SK-N-SH (cell line): ENCODE data around the gene SLCO2B1. TPM values are rescaled to one million over a fixed set of nuclear protein-coding genes. Genes with fewer than 3 reads are reported as not detected.

Experiments
- CTCF ChIA-PET: fragments of 300-600, 350-600 bp; formaldehyde crosslinking; extraction: SDS; loops from one replicate; lab custom pipeline; 2021; lab: Yijun Ruan, JAX
- POLR2A ChIA-PET: fragments of 350-600 bp; sonication (Branson Sonifier 250); formaldehyde crosslinking; extraction: SDS; loops from one replicate; lab custom pipeline; 2020; ENCODE audit warnings: antibody characterized with exemption, inconsistent platforms; lab: Yijun Ruan, JAX
- DNase-seq: peaks from one replicate; pipeline ENCODE4 v3.0.0; 2012
- H2AFZ ChIP-seq: fragments of 200-600 bp; sonication (generic); 2 replicates; pipeline ENCODE4 v1.8.1; 2016; ENCODE audit warnings: antibody characterized with exemption, mild to moderate bottlenecking, low read depth
- H3F3A ChIP-seq: fragments of 200-600 bp; sonication (generic); replicated peaks from 2 replicates; pipeline ENCODE3; 2016; ENCODE audit warnings: antibody characterized with exemption, mild to moderate bottlenecking; ENCODE audit not compliant: insufficient read depth
- H3K27ac ChIP-seq, 2 experiments: fragments of 200-500 bp in 1 of 2; fragments of 200-600 bp in 1 of 2; sonication (Bioruptor generic) in 1 of 2; sonication (generic), shearing (Covaris generic) in 1 of 2; 2 replicates each; pipeline versions ENCODE4 v1.5.1 to v1.6.1; 2014 to 2016; ENCODE audit warnings: low read depth in 2 of 2, inconsistent platforms in 1 of 2, low read length in 1 of 2, mild to moderate bottlenecking in 1 of 2, mixed read lengths in 1 of 2
- H3K27me3 ChIP-seq: fragments of 200-600 bp; sonication (generic), shearing (Covaris generic); 2 replicates; pipeline ENCODE4 v1.6.1; 2016; ENCODE audit warnings: mixed run types; ENCODE audit not compliant: insufficient read depth
- H3K36me3 ChIP-seq, 2 experiments: fragments of 200-500 bp in 1 of 2; fragments of 200-600 bp in 1 of 2; sonication (Bioruptor generic) in 1 of 2; sonication (generic) in 1 of 2; replicated peaks in 1 of 2; 2 replicates each; pipeline versions ENCODE3 to v1.5.1; 2014 to 2016; ENCODE audit warnings: low read length in 1 of 2, mild to moderate bottlenecking in 1 of 2; ENCODE audit not compliant: insufficient read depth in 2 of 2, control insufficient read depth in 1 of 2
- H3K4me1 ChIP-seq, 2 experiments: fragments of 200-500 bp in 1 of 2; fragments of 200-600 bp in 1 of 2; sonication (Bioruptor generic) in 1 of 2; sonication (generic), shearing (Covaris generic) in 1 of 2; 2 replicates each; pipeline versions ENCODE4 v1.5.1 to v1.6.1; 2014 to 2016; ENCODE audit warnings: low read depth in 1 of 2, low read length in 1 of 2, mixed run types in 1 of 2; ENCODE audit not compliant: insufficient read depth in 2 of 2, control insufficient read depth in 1 of 2
- H3K4me2 ChIP-seq: fragments of 200-600 bp; sonication (generic), shearing (Covaris generic); 2 replicates; pipeline ENCODE4 v1.6.1; 2017; ENCODE audit warnings: mixed run types
- H3K4me3 ChIP-seq, 2 experiments: fragments of 200-500 bp in 1 of 2; fragments of 200-600 bp in 1 of 2; sonication (Bioruptor generic) in 1 of 2; sonication (generic), shearing (Covaris generic) in 1 of 2; 2 replicates each; pipeline versions ENCODE4 v1.5.1 to v1.8.1; 2014 to 2016; ENCODE audit warnings: low read depth in 2 of 2, inconsistent platforms in 1 of 2, low read length in 1 of 2, mild to moderate bottlenecking in 1 of 2, mixed read lengths in 1 of 2, moderate library complexity in 1 of 2
- H3K79me2 ChIP-seq: fragments of 200-600 bp; sonication (generic); 2 replicates; pipeline ENCODE4 v1.8.1; 2017; ENCODE audit warnings: mild to moderate bottlenecking; ENCODE audit not compliant: insufficient read depth
- H3K9ac ChIP-seq: fragments of 200-600 bp; sonication (generic); 2 replicates; pipeline ENCODE4 v1.6.1; 2017; ENCODE audit warnings: mixed run types
- H3K9me2 ChIP-seq: fragments of 200-600 bp; sonication (generic); 2 replicates; pipeline ENCODE4 v1.6.1; 2017; ENCODE audit warnings: mixed run types
- H3K9me3 ChIP-seq: fragments of 200-600 bp; sonication (generic); 2 replicates; pipeline ENCODE4 v1.6.1; 2017; ENCODE audit warnings: mixed run types, mild to moderate bottlenecking, moderate library complexity
- H4K20me1 ChIP-seq: fragments of 200-600 bp; sonication (generic); 2 replicates; pipeline ENCODE4 v1.6.1; 2017; ENCODE audit warnings: mild to moderate bottlenecking, mixed run types; ENCODE audit not compliant: insufficient read depth
- ELF1 ChIP-seq: IDR thresholded peaks from 2 replicates; pipeline ENCODE4 v1.4.0; 2012
- FOSL2 ChIP-seq: IDR thresholded peaks from 2 replicates; pipeline ENCODE4 v1.4.0; 2012; ENCODE audit warnings: low read depth, mild to moderate bottlenecking, moderate library complexity, borderline replicate concordance
- GATA2 ChIP-seq: sonication (generic); formaldehyde crosslinking; IDR thresholded peaks from 2 replicates; pipeline ENCODE4 v1.5.0; 2020; ENCODE audit warnings: mild to moderate bottlenecking, missing genetic modification reagents
- JUND ChIP-seq: IDR thresholded peaks from 2 replicates; pipeline ENCODE4 v1.4.0; 2012
- MAX ChIP-seq: IDR thresholded peaks from 2 replicates; pipeline ENCODE4 v1.4.0; 2012; ENCODE audit warnings: low read depth
- MEF2A ChIP-seq: IDR thresholded peaks from 2 replicates; pipeline ENCODE4 v1.4.0; 2012; ENCODE audit warnings: low read depth, borderline replicate concordance
- PBX3 ChIP-seq: IDR thresholded peaks from 2 replicates; pipeline ENCODE4; 2012
- POLR2AphosphoS5 ChIP-seq: IDR thresholded peaks from 2 replicates; pipeline ENCODE4 v1.6.1; 2012; ENCODE audit warnings: low read depth, low read length
- RCOR1 ChIP-seq: fragments of 150-350 bp; IDR thresholded peaks from 2 replicates; pipeline ENCODE4 v1.6.1; 2017; ENCODE audit warnings: antibody characterized with exemption, low read length
- REST ChIP-seq: IDR thresholded peaks from 2 replicates; pipeline ENCODE4 v1.6.1; 2012; ENCODE audit warnings: mild to moderate bottlenecking, low read depth, low read length, moderate library complexity
- RXRA ChIP-seq: IDR thresholded peaks from 2 replicates; pipeline ENCODE4 v1.4.0; 2012; ENCODE audit warnings: low read depth, mild to moderate bottlenecking, borderline replicate concordance
- TAF1 ChIP-seq: IDR thresholded peaks from 2 replicates; pipeline ENCODE4 v1.6.1; 2012; ENCODE audit warnings: low read depth, mild to moderate bottlenecking, low read length, moderate library complexity, borderline replicate concordance
- ZBTB33 ChIP-seq: IDR thresholded peaks from 2 replicates; pipeline ENCODE4 v1.4.0; 2012; ENCODE audit warnings: low read depth, borderline replicate concordance
- WGBS: methylation state at CpG from one replicate; pipeline ENCODE4 v1.1.6; 2017; ENCODE audit warnings: low lambda C conversion rate; 5-methylcytosine and 5-hydroxymethylcytosine counted together
- polyA plus RNA-seq, 3 experiments: library from polyadenylated mRNA; depleted of rRNA; stranded (reverse); fragments of >200 nt; gene quantifications; 2 replicates each; pipeline ENCODE4 v1.2.3, GENCODE V29; 2012

Gene SLCO2B1
- polyA plus RNA-seq, 1 of the 3 experiments (the other 2 are of a cell fraction) = 0.18 TPM

- no peaks in the 10 kb centered on the region for H3F3A ChIP-seq
- POLR2A ChIA-PET = no interaction called here
- H3K9me3 ChIP-seq = no peaks in the 10 kb centered on the region
- H3K4me2 ChIP-seq = no peak overlapping the region
- TF ChIP-seq REST = peak; percentile 98
- TF ChIP-seq PBX3 = no peak
- TF ChIP-seq FOSL2 = no peak
- no peaks in the 10 kb centered on the region for H3K79me2 ChIP-seq
- no peaks in the 10 kb centered on the region for H4K20me1 ChIP-seq
- no peak overlapping the region for H3K4me3 ChIP-seq
- H2AFZ ChIP-seq = no peak overlapping the region
- peaks cover 0 to 2% of the 10 kb centered on the region in 2 experiments; a peak in 1 of 4 replicates for H3K4me1 ChIP-seq
- 69% methylated on average over 3 of the region's 3 CpGs for WGBS
- no peak overlapping the region for H3K27ac ChIP-seq
- H3K36me3 ChIP-seq = no peaks in the 10 kb centered on the region
- no peaks in the 10 kb centered on the region for H3K27me3 ChIP-seq
- no peaks in the 10 kb centered on the region for H3K9me2 ChIP-seq
- no peak overlapping the region for H3K9ac ChIP-seq
- no peak for DNase-seq
- CTCF ChIA-PET = interaction anchor here (1.0 to 4.3 kb wide), 5 partner anchors 8 to 304 kb away, joined by 3 to 41 read pairs (median 6); partner anchors contain the start of gene TPBGL
Measured at GRCh38 chr11:75233754-75234172, 82.9 kb downstream of the SLCO2B1 start.

- POLR2A ChIA-PET = no interaction called here
- H3K9me3 ChIP-seq = no peaks in the 10 kb centered on the region
- WGBS = 47% methylated on average over 8 of the region's 8 CpGs
- no peak for DNase-seq
- H3K9ac ChIP-seq = no peak overlapping the region
- H3K79me2 ChIP-seq = no peaks in the 10 kb centered on the region
- no peaks in the 10 kb centered on the region for H3K36me3 ChIP-seq
- CTCF ChIA-PET = interaction anchor here (0.7 to 17.5 kb wide), 6 partner anchors 12 to 95 kb away, joined by 3 to 1115 read pairs (median 26); partner anchors contain the start of gene SLCO2B1
- no peak overlapping the region for H2AFZ ChIP-seq
- H3K27ac ChIP-seq = no peak overlapping the region
- H3K4me3 ChIP-seq = no peak overlapping the region
- H4K20me1 ChIP-seq = no peaks in the 10 kb centered on the region
- H3F3A ChIP-seq = no peaks in the 10 kb centered on the region
- TF ChIP-seq JUND = no peak
- H3K4me2 ChIP-seq = no peak overlapping the region
- H3K4me1 ChIP-seq = peaks cover 0 to 2% of the 10 kb centered on the region in 2 experiments; a peak in 1 of 4 replicates
- H3K9me2 ChIP-seq = no peaks in the 10 kb centered on the region
- peaks cover 7% of the 10 kb centered on the region for H3K27me3 ChIP-seq
Measured at GRCh38 chr11:75236062-75236461, 85.2 kb downstream of the SLCO2B1 start.

GRCh38 chr11:75237050-75237449, 86.1 kb downstream of the SLCO2B1 start:
- Histone ChIP-seq H3K9ac (no peak overlapping the region), H3K27ac (no peak overlapping the region), H2AFZ (no peak overlapping the region), H3K79me2 (no peaks in the 10 kb centered on the region), H3K36me3 (no peaks in the 10 kb centered on the region), H3K4me1 (no peaks in the 10 kb centered on the region; a peak in 1 of 4 replicates), H4K20me1 (no peaks in the 10 kb centered on the region), H3K9me3 (no peaks in the 10 kb centered on the region), H3K9me2 (no peaks in the 10 kb centered on the region), H3K27me3 (peaks cover 7% of the 10 kb centered on the region), H3K4me2 (no peak overlapping the region), H3K4me3 (no peak overlapping the region), H3F3A (no peaks in the 10 kb centered on the region)
- no peak for DNase-seq
- 50% methylated on average over 7 of the region's 8 CpGs for WGBS
- POLR2A ChIA-PET = no interaction called here
- CTCF ChIA-PET = interaction anchor here (1.4 to 17.5 kb wide), 5 partner anchors 11 to 307 kb away, joined by 4 to 1115 read pairs (median 117); partner anchors contain the start of gene SLCO2B1
- TF ChIP-seq MEF2A (no peak), MAX (no peak), POLR2AphosphoS5 (no peak), RCOR1 (no peak), RXRA (no peak), TAF1 (no peak), GATA2 (CRISPR knock-in tag) (no peak), PBX3 (no peak), ZBTB33 (no peak), ELF1 (no peak)
